Endothelial cell of umbilical vein (primary cell): ENCODE measurements around the gene EXOC6B. TPM values are rescaled to one million over a fixed set of nuclear protein-coding genes. Genes with fewer than 3 reads are reported as not detected.
A peak's percentile ranks its signal among the peaks of the same experiment; 100 is the strongest.

ENCODE experiments used
- BruUV-seq: library from RNA; stranded (reverse); fragments of 400-500 nt; replicated peaks from 2 replicates; lab custom pipeline; 2021; lab: Mats Ljungman, UMichigan
- CTCF ChIA-PET: fragments of 300-600, 350-600 bp; sonication (Branson Sonifier 250); formaldehyde crosslinking; loops from one replicate; lab custom pipeline; 2021; ENCODE audit warnings: antibody characterized with exemption, inconsistent platforms; lab: Charles Lee
- POLR2A ChIA-PET: fragments of 300-600, 350-600 bp; sonication (Branson Sonifier 250); formaldehyde crosslinking; loops from one replicate; lab custom pipeline; 2021; ENCODE audit warnings: antibody characterized with exemption, inconsistent platforms; lab: Charles Lee
- DNase-seq: peaks from one replicate; pipeline ENCODE4 v3.0.0-alpha.2; 2011; ENCODE audit warnings: low read depth, low spot score
- FAIRE-seq: peaks from 2 replicates; lab custom pipeline; 2011; peaks lifted over from hg19 to GRCh38; lab: Jason Lieb, UNC
- H2AFZ ChIP-seq: 2 replicates; pipeline ENCODE4 v1.6.0; 2012; ENCODE audit warnings: low read depth, low read length, control low read depth, inconsistent platforms
- H3K27ac ChIP-seq: 2 replicates; pipeline ENCODE4 v1.5.1; 2011; ENCODE audit warnings: low read depth, mild to moderate bottlenecking, control low read depth, low read length, moderate library complexity; ENCODE audit not compliant: insufficient read depth
- H3K27me3 ChIP-seq, 2 experiments: 2 replicates each; pipeline versions ENCODE4 v1.6.0 to v1.6.1; 2011; ENCODE audit warnings: low read length in 2 of 2, mixed read lengths in 1 of 2; ENCODE audit not compliant: control insufficient read depth in 2 of 2, insufficient read depth in 2 of 2
- H3K36me3 ChIP-seq, 2 experiments: 2 replicates in 1 of 2; 3 replicates in 1 of 2; pipeline ENCODE4 v1.5.1; 2011; ENCODE audit warnings: low read length in 2 of 2, mild to moderate bottlenecking in 1 of 2, moderate library complexity in 1 of 2; ENCODE audit not compliant: control insufficient read depth in 2 of 2, insufficient read depth in 2 of 2; ENCODE audit errors: extremely low read depth in 1 of 2
- H3K4me1 ChIP-seq: 3 replicates; pipeline ENCODE4 v1.5.1; 2011; ENCODE audit warnings: mild to moderate bottlenecking, low read length; ENCODE audit not compliant: control insufficient read depth, insufficient read depth; ENCODE audit errors: extremely low read depth
- H3K4me2 ChIP-seq: 2 replicates; pipeline ENCODE4 v1.6.1; 2011; ENCODE audit warnings: low read length, control low read depth, mixed read lengths; ENCODE audit not compliant: insufficient read depth
- H3K4me3 ChIP-seq, 3 experiments: fragments of 200-600 bp in 1 of 3; sonication (generic), shearing (Covaris generic) in 1 of 3; replicated peaks in 1 of 3; 2 replicates each; pipeline ENCODE4 v1.5.1; 2011 to 2016; ENCODE audit warnings: control low read depth in 3 of 3, low read length in 3 of 3, mild to moderate bottlenecking in 2 of 3, inconsistent platforms in 1 of 3, low read depth in 1 of 3, moderate library complexity in 1 of 3; ENCODE audit not compliant: insufficient read depth in 1 of 3
- H3K79me2 ChIP-seq: 2 replicates; pipeline ENCODE4 v1.6.0; 2012; ENCODE audit warnings: low read length, inconsistent platforms; ENCODE audit not compliant: control insufficient read depth, insufficient read depth
- H3K9ac ChIP-seq: replicated peaks from 2 replicates; pipeline ENCODE3; 2011; ENCODE audit warnings: low read length, control low read depth; ENCODE audit not compliant: insufficient read depth; ENCODE audit errors: extremely low read depth
- H3K9me1 ChIP-seq: replicated peaks from 3 replicates; pipeline ENCODE4 v1.6.0; 2011; ENCODE audit warnings: mild to moderate bottlenecking, low read length; ENCODE audit not compliant: control insufficient read depth, insufficient read depth; ENCODE audit errors: extremely low read depth
- H3K9me3 ChIP-seq: replicated peaks from 2 replicates; pipeline ENCODE4 v1.5.1; 2012; ENCODE audit warnings: low read length, inconsistent platforms; ENCODE audit not compliant: control insufficient read depth, insufficient read depth
- H4K20me1 ChIP-seq: replicated peaks from 2 replicates; pipeline ENCODE3; 2011; ENCODE audit warnings: mild to moderate bottlenecking, low read length; ENCODE audit not compliant: control insufficient read depth, insufficient read depth; ENCODE audit errors: extremely low read depth
- CTCF ChIP-seq, 2 donors: IDR thresholded peaks; 1 replicate in 1 of 2; 2 replicates in 1 of 2; pipeline ENCODE4 v1.5.1; 2011; ENCODE audit warnings: low read length in 2 of 2, mild to moderate bottlenecking in 2 of 2, moderate library complexity in 2 of 2, control low read depth in 1 of 2, inconsistent platforms in 1 of 2, low read depth in 1 of 2; ENCODE audit not compliant: insufficient read depth in 1 of 2; ENCODE audit errors: extremely low read depth in 1 of 2
- EZH2 ChIP-seq: IDR thresholded peaks from 2 replicates; pipeline ENCODE4 v1.6.1; 2012; ENCODE audit warnings: borderline replicate concordance, low read depth, mild to moderate bottlenecking, moderate library complexity, low read length, inconsistent platforms; ENCODE audit not compliant: severe bottlenecking
- FOS ChIP-seq: IDR thresholded peaks from 2 replicates; pipeline ENCODE4 v1.6.1; 2011; ENCODE audit warnings: mild to moderate bottlenecking, low read length, moderate library complexity, borderline replicate concordance; ENCODE audit not compliant: insufficient read depth
- JUN ChIP-seq: IDR thresholded peaks from 2 replicates; pipeline ENCODE4 v1.6.1; 2011; ENCODE audit warnings: borderline replicate concordance, low read depth; ENCODE audit not compliant: insufficient read length, insufficient read depth
- MAX ChIP-seq: IDR thresholded peaks from 2 replicates; pipeline ENCODE4 v1.6.1; 2011; ENCODE audit not compliant: insufficient read depth, insufficient read length
- MYC ChIP-seq: IDR thresholded peaks from one replicate; pipeline ENCODE4 v1.6.1; 2011; ENCODE audit warnings: mild to moderate bottlenecking, low read depth, low read length
- POLR2AphosphoS5 ChIP-seq: IDR thresholded peaks from 2 replicates; pipeline ENCODE4 v1.6.1; 2012; ENCODE audit warnings: low read depth, mild to moderate bottlenecking, control low read depth, low read length, moderate library complexity; ENCODE audit not compliant: insufficient read depth
- dilution Hi-C: fragments of 300-500 bp; cut with MboI; formaldehyde crosslinking; loops from one replicate; pipeline ENCODE4 v1.15.0; 2019; ENCODE audit warnings: low sequenced_read_pairs; ENCODE audit not compliant: extremely low pct_ligation_motif_present
- intact Hi-C: fragments of 100-400 bp; cut with micrococcal nuclease; formaldehyde crosslinking; loops from one replicate; pipeline ENCODE4 v1.10.0; 2022
- polyA plus RNA-seq, 4 experiments: library from polyadenylated mRNA; depleted of rRNA in 3 of 4; stranded (reverse) in 3 of 4; unstranded in 1 of 4; fragments of >200 nt; gene quantifications; 2 replicates each; pipeline versions ENCODE4 v1.2.1 to v1.2.3, GENCODE V29; 2011 to 2012; ENCODE audit warnings: missing spikeins in 1 of 4
- total RNA-seq: library from RNA; stranded (reverse); gene quantifications from 2 replicates; pipeline ENCODE4 v1.2.3, GENCODE V29; 2021

The EXOC6B gene
- total and polyA plus RNA-seq, 2 donors (not counting 3 experiments of a cell fraction or from before 2014, with no cell fraction given), result 10.8 to 34.8 TPM

GRCh38 chr2:72862239-72862988, 36.6 kb upstream of the EXOC6B start:
- no peaks in the 10 kb centered on the region for H4K20me1 ChIP-seq
- no peaks in the 10 kb centered on the region for H3K9me1 ChIP-seq
- no peak overlapping the region for H3K9ac ChIP-seq
- H3K4me3 ChIP-seq, result no peak overlapping the region
- no peaks in the 10 kb centered on the region for H3K79me2 ChIP-seq
- no TSS peak for BruUV-seq
- no peak overlapping the region for H3K27ac ChIP-seq
- H3K9me3 ChIP-seq, result no peaks in the 10 kb centered on the region
- CTCF ChIA-PET, result interaction anchor here (0.5 to 6.2 kb wide), 39 partner anchors 9 to 939 kb away, joined by 3 to 118 read pairs (median 4); partner anchors contain the start of gene SPR
- no peaks in the 10 kb centered on the region for H3K36me3 ChIP-seq
- TF ChIP-seq MAX (no peak), MYC (no peak), EZH2 (no peak), CTCF (IDR thresholded peaks at IDR 0.05; ENCODE audit: extremely low read depth in 1 of 2, insufficient read depth in 1 of 2, low read depth in 1 of 2, low read length in 2 of 2) (peak; percentile 98 to 100), FOS (no peak), POLR2AphosphoS5 (peak; percentile 29), JUN (no peak)
- H2AFZ ChIP-seq, result peak overlapping the region; percentile 85
- intact Hi-C loops, result loop anchor here (1.0 to 10.0 kb wide), 3 partner anchors 36 to 258 kb away; partner anchors contain the start of gene EXOC6B
- H3K4me2 ChIP-seq, result peak overlapping the region; percentile 63
- FAIRE-seq (peak; percentile 93), DNase-seq (peak; percentile 92)
- POLR2A ChIA-PET, result no interaction called here
- peaks cover 6% of the 10 kb centered on the region for H3K4me1 ChIP-seq
- H3K27me3 ChIP-seq, result peaks cover 8 to 26% of the 10 kb centered on the region in 2 experiments
- dilution Hi-C loops, result no loop called here
